GM23338 (cell line): ENCODE data around the gene TUB.

Experiments used
- CREB1 ChIP-seq: fragments of 250-450 bp; sonication (Bioruptor Pico); IDR thresholded peaks from 2 replicates; pipeline ENCODE4 v1.5.0; 2020; ENCODE audit warnings: low read depth, mild to moderate bottlenecking, moderate library complexity
- CTCF ChIP-seq, 2 experiments: fragments of 200-600 bp in 1 of 2; sonication (generic) in 1 of 2; conservative IDR thresholded peaks; 2 replicates each; pipeline versions ENCODE4 v1.5.1 to v1.6.1; 2016 to 2017; ENCODE audit warnings: antibody characterized with exemption in 2 of 2, low read depth in 2 of 2, mild to moderate bottlenecking in 2 of 2, moderate library complexity in 1 of 2
- EZH2 ChIP-seq: fragments of 200-600 bp; sonication (generic); IDR thresholded peaks from one replicate; pipeline ENCODE4 v1.8.0; 2017; ENCODE audit warnings: antibody characterized with exemption, mild to moderate bottlenecking, low read depth; ENCODE audit not compliant: unreplicated experiment
- EZH2phosphoT487 ChIP-seq: fragments of 200-600 bp; sonication (generic); IDR thresholded peaks from one replicate; pipeline ENCODE4 v1.8.1; 2018; ENCODE audit warnings: antibody characterized with exemption; ENCODE audit not compliant: unreplicated experiment
- JUNB ChIP-seq: IDR thresholded peaks from one replicate; pipeline ENCODE4 v1.6.1; 2016; ENCODE audit warnings: antibody characterized with exemption; ENCODE audit not compliant: unreplicated experiment
- NANOG ChIP-seq: IDR thresholded peaks from 2 replicates; pipeline ENCODE4 v1.6.1; 2016; ENCODE audit warnings: antibody characterized with exemption, borderline replicate concordance
- POLR2AphosphoS5 ChIP-seq: IDR thresholded peaks from 2 replicates; pipeline ENCODE4 v1.6.1; 2016; ENCODE audit warnings: antibody characterized with exemption, low read depth
- STAT1 ChIP-seq: IDR thresholded peaks from one replicate; pipeline ENCODE4 v1.6.1; 2016; ENCODE audit warnings: antibody characterized with exemption; ENCODE audit not compliant: unreplicated experiment
- ZNF114 ChIP-seq: fragments of 250-450 bp; sonication (Bioruptor Pico); IDR thresholded peaks from 2 replicates; pipeline ENCODE4 v1.5.0; 2020; ENCODE audit warnings: mild to moderate bottlenecking, moderate library complexity
- ZNF331 ChIP-seq: fragments of 250-450 bp; sonication (Bioruptor Pico); IDR thresholded peaks from 2 replicates; pipeline ENCODE4 v1.5.0; 2020; ENCODE audit warnings: low read depth, mild to moderate bottlenecking, moderate library complexity
- TF ChIP-seq, protein P1 (sequence below): IDR thresholded peaks from 2 replicates; pipeline ENCODE4 v1.6.1; 2016; ENCODE audit warnings: antibody characterized with exemption
- TF ChIP-seq, protein P2 (sequence below): IDR thresholded peaks from one replicate; pipeline ENCODE4 v1.6.1; 2018; ENCODE audit warnings: antibody characterized with exemption; ENCODE audit not compliant: unreplicated experiment

DNA sequence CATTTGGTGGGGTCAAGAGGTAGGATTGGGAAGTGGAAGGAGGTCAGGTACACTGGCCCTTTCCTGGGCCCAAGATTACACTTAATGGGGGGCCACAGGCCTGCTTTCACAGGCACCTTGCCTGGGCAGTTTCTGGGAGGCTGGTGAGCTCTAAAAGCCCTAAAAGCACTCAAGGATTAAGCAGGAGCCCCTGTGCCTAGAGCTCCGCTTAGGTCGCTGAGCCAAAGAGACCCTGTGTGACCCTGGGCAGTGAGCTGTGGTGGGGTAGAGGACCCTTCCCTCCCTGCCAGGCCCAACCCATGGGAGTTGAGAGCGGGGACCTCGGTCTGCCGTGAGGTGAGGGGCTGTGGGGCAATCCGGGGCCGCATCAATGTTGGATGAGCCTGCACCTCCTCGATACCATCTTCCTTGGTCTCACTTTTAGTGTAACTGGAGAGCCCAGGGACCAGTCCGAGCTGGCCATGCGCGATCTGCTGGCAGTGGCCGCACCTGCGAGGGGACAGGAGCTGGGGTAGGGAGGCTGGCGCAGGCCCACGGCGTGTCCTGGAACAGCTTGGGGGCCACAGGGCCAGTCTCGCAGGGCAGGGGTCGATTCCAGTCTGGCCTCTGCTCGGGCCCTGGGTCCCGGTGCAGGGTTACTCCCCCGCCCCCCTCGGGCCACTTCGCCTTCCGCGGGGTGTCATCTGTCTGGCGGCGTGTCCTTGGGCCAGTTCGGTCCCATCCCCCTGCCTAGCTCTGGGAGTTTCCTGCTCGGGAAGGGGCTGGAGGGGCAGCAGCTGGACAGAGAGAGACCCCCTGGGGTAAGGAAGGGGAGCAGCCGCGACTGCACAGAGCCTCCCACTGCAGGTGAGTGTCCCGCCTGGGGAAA lies 49.5 kb upstream of the TUB start:
- TF ChIP-seq CTCF (conservative IDR thresholded peaks at IDR 0.05; ENCODE audit: low read depth in 2 of 2) (no peak), EZH2 (no peak), POLR2AphosphoS5 (no peak), CREB1 (CRISPR knock-in tag) (no peak), NANOG (no peak), STAT1 (no peak), EZH2phosphoT487 (no peak), JUNB (no peak), ZNF331 (CRISPR knock-in tag) (no peak), ZNF114 (CRISPR knock-in tag) (no peak)
- TF ChIP-seq, protein P1, sequence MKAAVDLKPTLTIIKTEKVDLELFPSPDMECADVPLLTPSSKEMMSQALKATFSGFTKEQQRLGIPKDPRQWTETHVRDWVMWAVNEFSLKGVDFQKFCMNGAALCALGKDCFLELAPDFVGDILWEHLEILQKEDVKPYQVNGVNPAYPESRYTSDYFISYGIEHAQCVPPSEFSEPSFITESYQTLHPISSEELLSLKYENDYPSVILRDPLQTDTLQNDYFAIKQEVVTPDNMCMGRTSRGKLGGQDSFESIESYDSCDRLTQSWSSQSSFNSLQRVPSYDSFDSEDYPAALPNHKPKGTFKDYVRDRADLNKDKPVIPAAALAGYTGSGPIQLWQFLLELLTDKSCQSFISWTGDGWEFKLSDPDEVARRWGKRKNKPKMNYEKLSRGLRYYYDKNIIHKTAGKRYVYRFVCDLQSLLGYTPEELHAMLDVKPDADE = no peak
- TF ChIP-seq, protein P2, sequence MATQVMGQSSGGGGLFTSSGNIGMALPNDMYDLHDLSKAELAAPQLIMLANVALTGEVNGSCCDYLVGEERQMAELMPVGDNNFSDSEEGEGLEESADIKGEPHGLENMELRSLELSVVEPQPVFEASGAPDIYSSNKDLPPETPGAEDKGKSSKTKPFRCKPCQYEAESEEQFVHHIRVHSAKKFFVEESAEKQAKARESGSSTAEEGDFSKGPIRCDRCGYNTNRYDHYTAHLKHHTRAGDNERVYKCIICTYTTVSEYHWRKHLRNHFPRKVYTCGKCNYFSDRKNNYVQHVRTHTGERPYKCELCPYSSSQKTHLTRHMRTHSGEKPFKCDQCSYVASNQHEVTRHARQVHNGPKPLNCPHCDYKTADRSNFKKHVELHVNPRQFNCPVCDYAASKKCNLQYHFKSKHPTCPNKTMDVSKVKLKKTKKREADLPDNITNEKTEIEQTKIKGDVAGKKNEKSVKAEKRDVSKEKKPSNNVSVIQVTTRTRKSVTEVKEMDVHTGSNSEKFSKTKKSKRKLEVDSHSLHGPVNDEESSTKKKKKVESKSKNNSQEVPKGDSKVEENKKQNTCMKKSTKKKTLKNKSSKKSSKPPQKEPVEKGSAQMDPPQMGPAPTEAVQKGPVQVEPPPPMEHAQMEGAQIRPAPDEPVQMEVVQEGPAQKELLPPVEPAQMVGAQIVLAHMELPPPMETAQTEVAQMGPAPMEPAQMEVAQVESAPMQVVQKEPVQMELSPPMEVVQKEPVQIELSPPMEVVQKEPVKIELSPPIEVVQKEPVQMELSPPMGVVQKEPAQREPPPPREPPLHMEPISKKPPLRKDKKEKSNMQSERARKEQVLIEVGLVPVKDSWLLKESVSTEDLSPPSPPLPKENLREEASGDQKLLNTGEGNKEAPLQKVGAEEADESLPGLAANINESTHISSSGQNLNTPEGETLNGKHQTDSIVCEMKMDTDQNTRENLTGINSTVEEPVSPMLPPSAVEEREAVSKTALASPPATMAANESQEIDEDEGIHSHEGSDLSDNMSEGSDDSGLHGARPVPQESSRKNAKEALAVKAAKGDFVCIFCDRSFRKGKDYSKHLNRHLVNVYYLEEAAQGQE = no peak
